B cell (primary cell): ENCODE measurements around the gene AMDHD2. TPM values are rescaled to one million over a fixed set of nuclear protein-coding genes. Genes with fewer than 3 reads are reported as not detected.

ENCODE experiments used
- ATAC-seq: fragments of 200-7000 bp; cut with Tn5 transposase; one replicate; pipeline ENCODE4 v1.10.0; 2021; ENCODE audit warnings: low read depth, mild to moderate bottlenecking, moderate number of reproducible peaks, moderate library complexity
- CTCF ChIA-PET: fragments of 350-600 bp; sonication (Branson Sonifier 250); formaldehyde crosslinking; loops from one replicate; lab custom pipeline; 2021; ENCODE audit warnings: antibody characterized with exemption, inconsistent platforms; lab: Charles Lee
- POLR2A ChIA-PET: fragments of 350-600 bp; sonication (Branson Sonifier 250); formaldehyde crosslinking; loops from one replicate; lab custom pipeline; 2021; ENCODE audit warnings: antibody characterized with exemption; lab: Charles Lee
- DNase-seq: peaks from one replicate; pipeline ENCODE4 v3.0.0; 2013
- H2AFZ ChIP-seq: 2 replicates; pipeline ENCODE4 v1.6.1; 2012; ENCODE audit warnings: mild to moderate bottlenecking, low read depth, low read length; ENCODE audit not compliant: insufficient read depth, poor library complexity, severe bottlenecking
- H3K27ac ChIP-seq, 2 donors: 1 replicate in 1 of 2; 2 replicates in 1 of 2; pipeline ENCODE4 v1.5.1; 2012 to 2013; ENCODE audit warnings: low read length in 2 of 2, mild to moderate bottlenecking in 2 of 2, moderate library complexity in 1 of 2
- H3K27me3 ChIP-seq, 4 experiments: fragments of 200-600 bp in 1 of 4; sonication (generic) in 1 of 4; replicated peaks in 1 of 4; 1 replicate in 2 of 4; 2 replicates in 2 of 4; pipeline versions ENCODE4 v1.6.1 to v1.7.0; 2013 to 2016; ENCODE audit warnings: low read length in 3 of 4, mild to moderate bottlenecking in 2 of 4, mixed read lengths in 1 of 4, moderate library complexity in 1 of 4; ENCODE audit not compliant: insufficient read depth in 4 of 4, control insufficient read depth in 3 of 4; ENCODE audit errors: control extremely low read depth in 1 of 4
- H3K36me3 ChIP-seq, 2 experiments: replicated peaks in 1 of 2; 1 replicate in 1 of 2; 2 replicates in 1 of 2; pipeline versions ENCODE4 v1.6.1 to v1.7.1; 2013; ENCODE audit warnings: low read length in 1 of 2; ENCODE audit not compliant: insufficient read depth in 2 of 2, control insufficient read depth in 1 of 2; ENCODE audit errors: control extremely low read depth in 1 of 2, extremely low read depth in 1 of 2
- H3K4me1 ChIP-seq, 2 donors: fragments of 200-600 bp in 1 of 2; sonication (generic) in 1 of 2; 1 replicate in 1 of 2; 2 replicates in 1 of 2; pipeline versions ENCODE4 v1.5.1 to v1.6.1; 2013 to 2017; ENCODE audit warnings: low read length in 2 of 2; ENCODE audit not compliant: control insufficient read depth in 2 of 2, insufficient read depth in 2 of 2
- H3K4me2 ChIP-seq: replicated peaks from 2 replicates; pipeline ENCODE3; 2012; ENCODE audit warnings: mild to moderate bottlenecking, low read depth, low read length; ENCODE audit not compliant: poor library complexity, severe bottlenecking
- H3K4me3 ChIP-seq, 5 experiments: fragments of 200-600 bp in 1 of 5; sonication (generic) in 1 of 5; 1 replicate in 3 of 5; 2 replicates in 2 of 5; pipeline versions ENCODE4 v1.5.1 to v1.7.0; 2011 to 2016; ENCODE audit warnings: low read length in 4 of 5, mild to moderate bottlenecking in 4 of 5, low read depth in 2 of 5, control low read depth in 1 of 5, moderate library complexity in 1 of 5; ENCODE audit not compliant: insufficient read depth in 1 of 5; ENCODE audit errors: control extremely low read depth in 1 of 5, extremely low read depth in 1 of 5
- H3K79me2 ChIP-seq: fragments of 200-600 bp; sonication (generic); one replicate; pipeline ENCODE4 v1.6.0; 2016; ENCODE audit warnings: low read length; ENCODE audit not compliant: control insufficient read depth, insufficient read depth
- H3K9ac ChIP-seq: fragments of 200-600 bp; sonication (generic); 2 replicates; pipeline ENCODE4 v1.6.1; 2017; ENCODE audit warnings: mild to moderate bottlenecking, low read length, moderate library complexity
- H3K9me3 ChIP-seq, 3 donors: one replicate each; pipeline versions ENCODE4 v1.6.1 to v1.7.1; 2013; ENCODE audit warnings: low read length in 2 of 3; ENCODE audit not compliant: control insufficient read depth in 2 of 3, insufficient read depth in 1 of 3; ENCODE audit errors: control extremely low read depth in 1 of 3
- H4K20me1 ChIP-seq: 2 replicates; pipeline ENCODE4 v1.6.0; 2012; ENCODE audit warnings: mild to moderate bottlenecking, low read length; ENCODE audit not compliant: insufficient read depth, control insufficient read depth, poor library complexity, severe bottlenecking
- H3K27ac Mint-ChIP-seq: one replicate; pipeline ENCODE4 v1.8.0; 2021; ENCODE audit warnings: mixed read lengths
- H3K27me3 Mint-ChIP-seq: one replicate; pipeline ENCODE4 v1.8.0; 2021; ENCODE audit warnings: mixed read lengths
- H3K4me1 Mint-ChIP-seq: one replicate; pipeline ENCODE4 v1.8.0; 2021; ENCODE audit warnings: mixed read lengths
- H3K4me3 Mint-ChIP-seq: one replicate; pipeline ENCODE4 v1.8.0; 2021; ENCODE audit warnings: mixed read lengths
- H3K9me3 Mint-ChIP-seq: one replicate; pipeline ENCODE4 v1.8.0; 2022; ENCODE audit warnings: mixed read lengths; ENCODE audit not compliant: insufficient read depth
- EZH2 ChIP-seq: IDR thresholded peaks from 2 replicates; pipeline ENCODE4 v1.6.1; 2012; ENCODE audit warnings: borderline replicate concordance, low read depth, mild to moderate bottlenecking, moderate library complexity, low read length; ENCODE audit not compliant: insufficient read depth, poor library complexity, severe bottlenecking
- WGBS: methylation state at CpG from one replicate; pipeline ENCODE4 v1.1.5; 2013; ENCODE audit warnings: missing lambda C conversion rate; ENCODE audit not compliant: insufficient coverage; 5-methylcytosine and 5-hydroxymethylcytosine counted together
- intact Hi-C: fragments of 100-400 bp; cut with micrococcal nuclease; formaldehyde crosslinking; loops from one replicate; pipeline ENCODE4 v1.10.0; 2022
- polyA plus RNA-seq: library from polyadenylated mRNA; depleted of rRNA; stranded (reverse); fragments of >200 nt; gene quantifications from 2 replicates; pipeline ENCODE4 v1.2.3, GENCODE V29; 2012
- total RNA-seq, 2 donors: library from RNA; stranded (reverse); fragments of 120-200 nt in 1 of 2; gene quantifications; 1 replicate in 1 of 2; 2 replicates in 1 of 2; pipeline versions ENCODE4 v1.2.3 to v1.2.4, GENCODE V29; 2013 to 2022
- TF ChIP-seq, protein P1 (sequence below): fragments of 200-600 bp; IDR thresholded peaks from one replicate; pipeline ENCODE4 v1.8.0; 2022; ENCODE audit warnings: antibody characterized with exemption, mild to moderate bottlenecking

Gene AMDHD2
- total and polyA plus RNA-seq, 2 donors (not counting 1 experiment from before 2014, with no cell fraction given) = 133 to 209 TPM

DNA sequence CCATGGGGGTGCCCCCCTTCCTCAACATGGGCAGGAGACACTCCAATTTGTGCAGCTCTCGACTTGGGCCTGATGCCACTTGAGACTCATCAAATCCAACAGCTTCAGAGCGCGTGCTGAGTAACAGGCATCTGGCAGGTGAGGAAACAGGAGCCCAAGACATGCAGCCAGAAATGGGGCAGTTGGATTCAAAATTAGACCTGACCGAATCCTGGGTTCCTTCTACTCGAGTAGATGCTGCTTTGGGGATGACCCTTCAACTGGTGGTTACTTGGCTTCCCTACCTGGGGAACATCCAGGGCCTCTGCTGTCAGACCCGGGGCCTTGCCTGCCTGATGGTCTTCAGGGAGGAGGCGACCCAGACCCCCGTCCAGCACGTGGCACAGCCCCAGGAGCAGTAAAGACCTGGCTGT, 49.6 kb upstream of the AMDHD2 start:
- Mint-ChIP-seq H3K4me1 (peaks cover 42% of the 10 kb centered on the region), H3K9me3 (no peaks in the 10 kb centered on the region), H3K27ac (no peak overlapping the region), H3K4me3 (peak overlapping the region; percentile 41), H3K27me3 (peaks cover 22% of the 10 kb centered on the region)
- no peak overlapping the region for H3K9ac ChIP-seq
- WGBS = 43% methylated on average over 9 of the region's 9 CpGs
- H3K4me3 ChIP-seq = no peak overlapping the region
- no peak overlapping the region for H2AFZ ChIP-seq
- H3K4me2 ChIP-seq = peak overlapping the region; percentile 76
- H3K4me1 ChIP-seq = peaks cover 60 to 68% of the 10 kb centered on the region in 2 donors
- H4K20me1 ChIP-seq = peaks cover 36% of the 10 kb centered on the region
- ATAC-seq (no peak), DNase-seq (peak; percentile 34)
- H3K27me3 ChIP-seq = peaks cover 0 to 53% (median 33%) of the 10 kb centered on the region in 4 experiments
- H3K9me3 ChIP-seq = no peaks in the 10 kb centered on the region
- ChIA-PET CTCF (interaction anchor here (0.6 to 1.5 kb wide), 3 partner anchors 40 to 56 kb away, joined by 3 to 5 read pairs (median 3); no protein-coding TSS in a partner anchor), POLR2A (interaction anchor here (0.6 to 1.1 kb wide), 2 partner anchors 45 to 200 kb away, joined by 3 to 4 read pairs; no protein-coding TSS in a partner anchor)
- peaks cover 5% of the 10 kb centered on the region for H3K79me2 ChIP-seq
- intact Hi-C loops = no loop called here
- no peak overlapping the region for H3K27ac ChIP-seq
- TF ChIP-seq, protein P1, sequence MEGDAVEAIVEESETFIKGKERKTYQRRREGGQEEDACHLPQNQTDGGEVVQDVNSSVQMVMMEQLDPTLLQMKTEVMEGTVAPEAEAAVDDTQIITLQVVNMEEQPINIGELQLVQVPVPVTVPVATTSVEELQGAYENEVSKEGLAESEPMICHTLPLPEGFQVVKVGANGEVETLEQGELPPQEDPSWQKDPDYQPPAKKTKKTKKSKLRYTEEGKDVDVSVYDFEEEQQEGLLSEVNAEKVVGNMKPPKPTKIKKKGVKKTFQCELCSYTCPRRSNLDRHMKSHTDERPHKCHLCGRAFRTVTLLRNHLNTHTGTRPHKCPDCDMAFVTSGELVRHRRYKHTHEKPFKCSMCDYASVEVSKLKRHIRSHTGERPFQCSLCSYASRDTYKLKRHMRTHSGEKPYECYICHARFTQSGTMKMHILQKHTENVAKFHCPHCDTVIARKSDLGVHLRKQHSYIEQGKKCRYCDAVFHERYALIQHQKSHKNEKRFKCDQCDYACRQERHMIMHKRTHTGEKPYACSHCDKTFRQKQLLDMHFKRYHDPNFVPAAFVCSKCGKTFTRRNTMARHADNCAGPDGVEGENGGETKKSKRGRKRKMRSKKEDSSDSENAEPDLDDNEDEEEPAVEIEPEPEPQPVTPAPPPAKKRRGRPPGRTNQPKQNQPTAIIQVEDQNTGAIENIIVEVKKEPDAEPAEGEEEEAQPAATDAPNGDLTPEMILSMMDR = no peak
- TF ChIP-seq EZH2 = no peak
- no peaks in the 10 kb centered on the region for H3K36me3 ChIP-seq

DNA sequence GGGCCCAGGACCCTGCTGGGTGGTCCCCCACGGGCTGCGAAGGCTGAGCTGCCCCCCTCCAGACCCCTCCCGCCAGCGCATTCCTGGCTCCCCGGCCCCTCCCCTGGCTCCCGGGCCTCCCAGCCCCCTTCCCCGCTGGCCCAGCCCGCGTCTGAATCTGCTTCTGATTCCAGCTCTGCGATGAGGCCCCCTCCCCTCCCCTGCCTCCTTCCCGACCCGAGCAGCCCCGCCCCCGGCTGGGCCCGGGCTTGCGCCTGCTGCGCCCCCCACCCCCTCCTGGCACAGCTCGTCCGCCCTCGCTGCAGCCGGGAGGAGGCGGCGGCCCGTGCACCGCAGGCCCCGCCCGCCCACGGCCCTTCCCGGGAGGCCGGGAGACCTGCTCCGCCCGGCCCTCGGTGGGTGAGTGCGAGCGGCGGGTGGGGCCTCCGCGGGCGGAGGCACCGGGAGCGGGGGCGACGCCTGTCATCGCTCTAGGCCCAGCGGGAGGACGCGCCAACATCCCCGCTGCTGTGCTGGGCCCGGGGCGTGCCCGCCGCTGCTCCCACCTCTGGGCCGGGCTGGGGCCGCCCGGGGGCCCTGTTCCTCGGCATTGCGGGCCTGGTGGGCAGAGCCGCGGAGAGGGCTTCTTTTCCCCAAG, 49.0 kb upstream of the AMDHD2 start, which contains the start of gene NTN3:
NTN3 (plus strand) TSS at position 282 of the 637 bp plus-strand sequence. CDS start 405 bp downstream, outside the sequence.
- H3K4me1 ChIP-seq = peaks cover 66 to 74% of the 10 kb centered on the region in 2 donors
- H3K9me3 ChIP-seq = no peaks in the 10 kb centered on the region
- peaks cover 36% of the 10 kb centered on the region for H4K20me1 ChIP-seq
- Mint-ChIP-seq H3K4me1 (peaks cover 46% of the 10 kb centered on the region), H3K27ac (no peak within 1 kb of the TSS), H3K4me3 (peak within 1 kb of the TSS; percentile 41), H3K27me3 (peaks cover 22% of the 10 kb centered on the region), H3K9me3 (no peaks in the 10 kb centered on the region)
- TF ChIP-seq EZH2 = peak; percentile 24
- TF ChIP-seq, protein P1 = no peak
- peak within 1 kb of the TSS; percentile 76 for H3K4me2 ChIP-seq
- intact Hi-C loops = no loop called here
- H3K9ac ChIP-seq = no peak within 1 kb of the TSS
- WGBS = under 1% methylated on average over 48 of the region's 59 CpGs
- peaks cover 10% of the 10 kb centered on the region for H3K79me2 ChIP-seq
- peaks cover 0 to 53% (median 33%) of the 10 kb centered on the region in 4 experiments for H3K27me3 ChIP-seq
- H3K36me3 ChIP-seq = no peaks in the 10 kb centered on the region
- ChIA-PET CTCF (interaction anchor here (1.5 kb wide), 2 partner anchors 16 to 41 kb away, joined by 3 to 4 read pairs; no protein-coding TSS in a partner anchor), POLR2A (interaction anchor here (1.1 kb wide), 1 partner anchor 45 kb away, joined by 4 read pairs; no protein-coding TSS in a partner anchor)
- ATAC-seq = no peak
- no peak within 1 kb of the TSS for H3K27ac ChIP-seq
- DNase-seq = no peak
- H2AFZ ChIP-seq = peak within 1 kb of the TSS; percentile 16
- peak within 1 kb of the TSS in 1 of 5 experiments; percentile 29 for H3K4me3 ChIP-seq
